ENCODE results near the gene NUDT21. TPM values are rescaled to one million over a fixed set of nuclear protein-coding genes. Genes with fewer than 3 reads are reported as not detected.

Gene NUDT21
- total and polyA plus RNA-seq, 2 donors from 2014 or later, result 47.1 to 117 TPM

DNA sequence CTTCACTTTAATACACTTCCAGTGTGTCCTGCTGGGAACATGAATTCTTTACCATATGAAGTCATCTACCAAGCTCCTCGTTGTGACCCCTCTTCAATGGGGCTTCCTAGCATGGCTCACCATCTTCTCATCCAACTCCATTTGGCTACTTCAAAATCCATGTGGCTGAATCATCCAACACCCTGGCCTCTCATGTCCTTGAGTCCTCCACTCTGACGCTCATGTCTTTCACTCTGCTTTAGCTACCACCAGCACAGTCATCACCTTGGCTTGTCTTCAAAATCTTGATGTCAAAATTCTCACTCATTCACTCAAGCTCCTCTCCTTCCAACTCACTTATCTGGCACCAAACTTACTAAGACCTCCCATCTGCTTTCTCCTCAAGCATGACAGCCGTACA is 61.6 kb downstream of the NUDT21 start:
- intact Hi-C loops (cut with DNase I), result no loop called here
- no peak for FAIRE-seq
- DNase-seq, result no peak
- TF ChIP-seq, protein P1, sequence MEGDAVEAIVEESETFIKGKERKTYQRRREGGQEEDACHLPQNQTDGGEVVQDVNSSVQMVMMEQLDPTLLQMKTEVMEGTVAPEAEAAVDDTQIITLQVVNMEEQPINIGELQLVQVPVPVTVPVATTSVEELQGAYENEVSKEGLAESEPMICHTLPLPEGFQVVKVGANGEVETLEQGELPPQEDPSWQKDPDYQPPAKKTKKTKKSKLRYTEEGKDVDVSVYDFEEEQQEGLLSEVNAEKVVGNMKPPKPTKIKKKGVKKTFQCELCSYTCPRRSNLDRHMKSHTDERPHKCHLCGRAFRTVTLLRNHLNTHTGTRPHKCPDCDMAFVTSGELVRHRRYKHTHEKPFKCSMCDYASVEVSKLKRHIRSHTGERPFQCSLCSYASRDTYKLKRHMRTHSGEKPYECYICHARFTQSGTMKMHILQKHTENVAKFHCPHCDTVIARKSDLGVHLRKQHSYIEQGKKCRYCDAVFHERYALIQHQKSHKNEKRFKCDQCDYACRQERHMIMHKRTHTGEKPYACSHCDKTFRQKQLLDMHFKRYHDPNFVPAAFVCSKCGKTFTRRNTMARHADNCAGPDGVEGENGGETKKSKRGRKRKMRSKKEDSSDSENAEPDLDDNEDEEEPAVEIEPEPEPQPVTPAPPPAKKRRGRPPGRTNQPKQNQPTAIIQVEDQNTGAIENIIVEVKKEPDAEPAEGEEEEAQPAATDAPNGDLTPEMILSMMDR (IDR thresholded peaks at IDR 0.05; ENCODE audit: borderline replicate concordance, extremely low read depth, insufficient read depth), result no peak
- Histone ChIP-seq H3K4me3 (ENCODE audit: low read length in 3 of 3) (no peak overlapping the region), H3K4me1 (ENCODE audit: control insufficient read depth in 2 of 3, insufficient read depth in 2 of 3, low read depth in 1 of 3, low read length in 3 of 3) (no peaks in the 10 kb centered on the region), H3K27ac (ENCODE audit: low read depth in 2 of 2, low read length in 2 of 2) (no peak overlapping the region), H3K27me3 (ENCODE audit: control insufficient read depth, insufficient read depth, low read length) (no peaks in the 10 kb centered on the region), H3K36me3 (ENCODE audit: control insufficient read depth in 2 of 3, insufficient read depth in 3 of 3, low read length in 3 of 3) (peaks cover 10 to 42% (median 26%) of the 10 kb centered on the region in 3 donors), H3K9me3 (ENCODE audit: control insufficient read depth in 2 of 3, insufficient read depth in 1 of 3, low read length in 3 of 3) (no peaks in the 10 kb centered on the region), H3K9ac (ENCODE audit: low read length in 3 of 3) (no peak overlapping the region)

DNA sequence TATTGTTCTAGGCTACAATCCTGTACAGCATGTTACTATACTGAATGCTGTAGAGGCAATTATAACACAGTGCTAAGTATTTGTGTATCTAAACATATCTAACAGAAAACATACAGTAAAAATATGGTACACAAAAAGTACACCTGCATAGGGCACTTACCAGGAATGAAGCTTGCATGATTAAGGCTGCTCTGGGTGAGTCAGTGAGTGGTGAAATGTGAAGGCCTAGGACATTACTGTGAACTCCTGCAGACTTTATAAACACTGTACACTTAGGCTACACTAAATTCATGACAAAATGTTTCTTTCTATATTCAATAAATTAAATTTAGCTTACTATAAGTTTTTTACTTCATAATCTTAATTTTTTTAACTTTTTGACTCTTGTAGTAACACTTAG is 62.9 kb downstream of the NUDT21 start:
- H3K4me3 ChIP-seq (ENCODE audit: low read length in 3 of 3), result no peak overlapping the region
- no peaks in the 10 kb centered on the region for H3K9me3 ChIP-seq (ENCODE audit: control insufficient read depth in 2 of 3, insufficient read depth in 1 of 3, low read length in 3 of 3)
- H3K27me3 ChIP-seq (ENCODE audit: control insufficient read depth, insufficient read depth, low read length), result no peaks in the 10 kb centered on the region
- peaks cover 10 to 53% (median 26%) of the 10 kb centered on the region in 3 donors for H3K36me3 ChIP-seq (ENCODE audit: control insufficient read depth in 2 of 3, insufficient read depth in 3 of 3, low read length in 3 of 3)
- FAIRE-seq (no peak), DNase-seq (no peak)
- no peak overlapping the region for H3K9ac ChIP-seq (ENCODE audit: low read length in 3 of 3)
- TF ChIP-seq, protein P1 (IDR thresholded peaks at IDR 0.05; ENCODE audit: borderline replicate concordance, extremely low read depth, insufficient read depth), result no peak
- intact Hi-C loops (cut with DNase I), result no loop called here
- no peaks in the 10 kb centered on the region for H3K4me1 ChIP-seq (ENCODE audit: control insufficient read depth in 2 of 3, insufficient read depth in 2 of 3, low read depth in 1 of 3, low read length in 3 of 3)
- no peak overlapping the region for H3K27ac ChIP-seq (ENCODE audit: low read depth in 2 of 2, low read length in 2 of 2)

DNA sequence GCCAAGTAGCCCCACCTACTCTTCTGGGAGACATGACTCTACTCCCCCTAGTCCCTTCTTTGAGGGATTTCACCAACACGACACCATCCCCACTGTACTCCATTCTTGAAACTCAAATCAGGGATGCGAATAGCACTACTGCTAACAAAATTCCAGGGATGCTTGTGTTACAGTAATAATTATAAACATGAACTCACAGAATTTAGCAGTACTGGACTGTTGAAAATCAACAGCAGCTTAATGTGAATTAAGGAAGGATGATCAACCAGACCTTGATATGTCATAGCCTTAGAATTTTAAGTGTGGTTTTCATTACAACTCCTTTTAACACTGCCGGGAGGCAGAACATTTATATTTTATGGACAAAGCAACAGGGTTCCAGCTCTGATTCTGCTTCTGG is 63.7 kb downstream of the NUDT21 start:
- no peak overlapping the region for H3K9ac ChIP-seq (ENCODE audit: low read length in 3 of 3)
- peaks cover 13 to 55% (median 26%) of the 10 kb centered on the region in 3 donors for H3K36me3 ChIP-seq (ENCODE audit: control insufficient read depth in 2 of 3, insufficient read depth in 3 of 3, low read length in 3 of 3)
- no peak overlapping the region for H3K27ac ChIP-seq (ENCODE audit: low read depth in 2 of 2, low read length in 2 of 2)
- no peaks in the 10 kb centered on the region for H3K4me1 ChIP-seq (ENCODE audit: control insufficient read depth in 2 of 3, insufficient read depth in 2 of 3, low read depth in 1 of 3, low read length in 3 of 3)
- no peak overlapping the region for H3K4me3 ChIP-seq (ENCODE audit: low read length in 3 of 3)
- FAIRE-seq (no peak), DNase-seq (no peak)
- H3K27me3 ChIP-seq (ENCODE audit: control insufficient read depth, insufficient read depth, low read length), result no peaks in the 10 kb centered on the region
- H3K9me3 ChIP-seq (ENCODE audit: control insufficient read depth in 2 of 3, insufficient read depth in 1 of 3, low read length in 3 of 3), result no peaks in the 10 kb centered on the region
- intact Hi-C loops (cut with DNase I), result no loop called here
- TF ChIP-seq, protein P1 (IDR thresholded peaks at IDR 0.05; ENCODE audit: borderline replicate concordance, extremely low read depth, insufficient read depth), result no peak

All from kidney (tissue), 14 donors.